GM18858 (cell line): Measurements from ENCODE around the gene C10orf71.

Experiments
- ATAC-seq: cut with Tn5 transposase; IDR thresholded peaks from one replicate; pipeline ENCODE4 v1.9.1; 2021; ENCODE audit not compliant: unreplicated experiment

The C10orf71 gene

DNA sequence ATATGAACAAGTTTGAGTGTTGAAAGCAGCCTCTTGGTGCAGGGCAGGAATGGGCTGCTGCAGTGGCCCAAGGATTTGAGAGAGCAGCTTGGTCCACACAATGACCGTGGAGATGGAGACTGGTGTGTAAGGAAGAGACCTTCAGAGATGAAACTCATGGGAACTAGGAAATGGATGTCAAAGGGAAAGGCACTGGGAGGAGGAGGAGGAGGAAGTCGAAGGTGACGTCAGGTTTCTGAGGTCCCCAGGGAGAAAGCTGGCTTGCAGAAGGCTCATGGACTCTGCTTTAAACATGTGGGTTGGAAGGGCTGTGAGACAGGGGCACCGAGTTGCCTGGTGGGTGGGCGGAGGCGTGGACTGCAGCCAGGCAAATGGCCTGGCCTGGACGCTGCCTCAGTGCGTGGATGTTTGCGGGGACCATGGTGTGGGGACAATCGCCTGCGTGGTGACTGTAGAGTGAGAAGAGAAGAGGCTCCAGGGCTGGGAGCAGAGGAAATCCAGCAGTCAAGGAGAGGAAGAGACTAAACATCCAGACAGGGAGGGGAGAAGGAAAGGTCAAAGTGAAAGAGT lies 14.6 kb downstream of the C10orf71 start:
- no peak for ATAC-seq

DNA sequence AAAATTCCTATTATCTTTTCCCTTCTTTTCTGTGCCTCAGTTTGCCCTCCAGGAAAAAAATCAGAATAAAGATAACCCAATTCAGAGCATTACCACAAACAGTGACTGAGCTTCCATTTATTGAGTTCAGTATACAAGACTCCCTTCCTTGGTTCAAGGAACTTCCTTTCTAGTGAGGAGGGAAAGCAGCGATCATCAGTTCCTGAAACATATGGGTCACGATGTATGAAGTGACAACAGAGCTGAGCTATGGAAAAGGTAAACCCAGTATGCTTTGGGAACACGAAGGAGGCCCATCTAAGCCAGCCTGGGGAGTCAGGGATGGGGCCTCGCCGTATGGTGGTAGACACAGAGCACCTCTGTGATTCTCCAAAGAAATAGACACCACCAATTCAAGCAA lies 15.8 kb downstream of the C10orf71 start:
- ATAC-seq, result no peak

DNA sequence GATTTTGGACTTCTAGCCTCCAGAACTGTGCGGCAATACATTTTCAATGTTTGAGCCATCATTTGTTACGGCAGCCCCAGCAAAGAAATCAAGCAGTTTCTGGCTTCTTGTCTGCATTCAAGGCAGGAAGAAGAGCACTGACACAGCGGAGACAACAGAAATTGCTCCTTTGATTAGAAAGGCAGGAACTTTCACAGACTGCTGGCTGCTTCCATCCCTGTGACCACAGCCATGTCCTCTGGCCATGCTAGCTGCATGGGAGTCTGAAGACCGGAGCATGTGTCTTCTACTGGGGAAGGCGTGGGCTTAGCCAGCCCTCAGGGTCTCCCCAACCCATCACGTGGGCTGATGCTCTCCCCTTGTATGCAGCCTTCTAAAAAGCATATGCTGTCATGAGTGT lies 19.1 kb downstream of the C10orf71 start:
- no peak for ATAC-seq

DNA sequence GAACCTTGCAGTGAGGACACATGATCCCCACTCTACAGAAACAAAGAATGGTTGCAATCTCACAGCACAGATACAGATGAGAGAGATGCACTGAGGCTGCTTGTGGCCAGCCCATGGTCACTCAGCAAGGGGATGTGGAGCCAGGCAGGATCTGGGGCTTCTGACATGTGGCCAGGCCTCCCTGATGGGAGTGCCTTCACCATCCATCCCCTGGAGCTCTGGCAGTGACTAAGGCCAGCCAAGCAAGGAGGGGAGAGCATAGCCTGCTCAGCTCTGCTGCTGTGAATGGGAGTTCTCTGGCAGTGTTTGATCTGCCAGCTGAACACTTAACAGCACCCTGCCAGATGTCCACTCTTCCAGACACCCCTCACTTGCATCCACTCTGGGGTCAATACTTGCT lies 19.8 kb downstream of the C10orf71 start:
- ATAC-seq, result no peak

DNA sequence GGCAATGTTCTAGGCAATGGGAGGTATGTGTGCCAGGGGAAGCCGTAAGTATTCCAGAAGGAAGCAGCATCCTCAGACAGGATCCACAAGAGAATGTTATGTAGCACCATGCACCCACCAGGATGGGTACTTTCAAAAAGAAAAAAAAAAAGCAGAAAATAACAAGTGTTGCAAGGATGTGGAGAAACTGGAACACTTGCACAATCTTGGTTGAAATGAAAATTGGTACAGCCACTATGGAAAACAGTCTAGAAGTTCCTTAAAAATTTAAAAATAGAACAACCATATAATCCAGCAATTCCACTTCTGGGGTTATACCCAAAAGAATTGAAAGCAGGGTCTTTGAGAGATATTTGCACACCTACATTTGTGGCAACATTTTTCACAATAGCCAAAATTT lies 20.2 kb downstream of the C10orf71 start:
- ATAC-seq, result no peak

DNA sequence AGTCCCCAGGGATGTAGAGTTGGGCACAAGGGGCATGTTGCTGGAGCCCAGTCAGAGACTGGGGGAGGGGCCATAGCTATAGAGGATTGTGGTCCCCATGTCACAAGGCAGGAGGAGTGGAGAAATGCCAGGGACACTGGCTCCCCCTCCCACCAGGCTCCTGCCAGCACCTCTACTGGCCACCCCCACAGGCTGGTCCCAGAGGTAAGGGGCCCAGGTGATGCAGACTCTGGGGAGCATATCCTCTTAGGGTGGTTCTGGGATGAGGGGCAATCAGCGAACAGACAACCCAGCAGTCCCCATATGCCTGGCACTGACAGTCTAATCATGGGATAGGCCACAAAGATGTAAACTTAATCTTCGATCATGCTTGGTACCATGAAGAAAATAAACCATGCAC lies 21.2 kb downstream of the C10orf71 start:
- ATAC-seq, result no peak

DNA sequence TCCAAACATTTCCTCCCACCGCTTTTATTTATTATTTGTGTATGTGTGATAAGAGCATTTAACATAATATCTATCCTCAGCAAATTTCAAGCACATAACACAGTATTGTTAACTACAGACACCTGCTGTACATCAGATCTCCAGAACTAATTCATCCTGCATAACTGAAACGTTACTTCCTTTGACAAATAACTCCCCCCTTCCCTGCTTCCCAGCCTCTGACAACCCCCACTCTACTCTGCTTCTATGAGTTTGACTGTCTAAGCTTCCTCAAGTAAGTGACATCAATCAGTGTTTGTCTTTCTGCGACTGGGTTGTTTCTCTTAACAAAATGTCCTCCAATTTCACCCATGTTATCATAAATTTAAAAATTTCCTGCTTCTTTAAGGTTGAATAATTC lies 22.1 kb downstream of the C10orf71 start:
- no peak for ATAC-seq

DNA sequence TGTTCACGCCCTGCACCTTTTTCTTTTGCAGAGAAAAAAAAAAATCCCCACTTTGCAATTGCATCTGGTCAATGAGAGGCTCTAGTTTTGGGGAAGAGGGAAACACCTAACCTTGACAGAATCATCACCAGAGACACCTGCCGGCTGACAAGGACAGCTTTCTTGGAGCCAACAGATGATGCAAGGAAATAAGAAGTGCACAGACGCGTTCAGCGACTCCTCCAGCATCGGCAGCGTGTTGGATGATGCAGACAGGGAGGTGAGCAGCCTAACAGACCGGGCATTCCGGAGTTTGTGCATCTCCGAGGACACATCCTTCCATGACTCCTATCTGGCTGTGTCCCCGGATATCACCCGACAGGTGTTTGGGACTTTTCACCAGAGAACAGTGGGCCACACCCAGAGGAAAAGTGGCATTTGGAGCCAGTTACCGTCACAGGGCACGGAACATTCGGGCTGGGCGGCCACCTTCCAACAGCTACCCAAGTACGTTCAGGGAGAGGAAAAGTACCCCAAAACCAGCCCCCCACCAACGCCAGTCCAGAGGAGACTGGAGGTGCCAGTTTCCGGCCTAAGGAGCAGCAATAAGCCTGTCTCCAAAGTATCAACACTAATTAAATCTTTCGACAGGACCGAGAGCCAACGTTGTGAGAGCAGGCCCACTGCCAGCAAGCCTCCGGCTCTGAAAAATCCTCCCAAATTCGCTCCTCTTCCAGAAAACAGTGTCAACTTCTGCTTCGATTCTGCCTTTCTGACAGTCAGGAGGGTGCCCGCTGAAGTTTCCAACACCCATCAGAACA lies 23.6 kb downstream of the C10orf71 start:
- ATAC-seq, result no peak

DNA sequence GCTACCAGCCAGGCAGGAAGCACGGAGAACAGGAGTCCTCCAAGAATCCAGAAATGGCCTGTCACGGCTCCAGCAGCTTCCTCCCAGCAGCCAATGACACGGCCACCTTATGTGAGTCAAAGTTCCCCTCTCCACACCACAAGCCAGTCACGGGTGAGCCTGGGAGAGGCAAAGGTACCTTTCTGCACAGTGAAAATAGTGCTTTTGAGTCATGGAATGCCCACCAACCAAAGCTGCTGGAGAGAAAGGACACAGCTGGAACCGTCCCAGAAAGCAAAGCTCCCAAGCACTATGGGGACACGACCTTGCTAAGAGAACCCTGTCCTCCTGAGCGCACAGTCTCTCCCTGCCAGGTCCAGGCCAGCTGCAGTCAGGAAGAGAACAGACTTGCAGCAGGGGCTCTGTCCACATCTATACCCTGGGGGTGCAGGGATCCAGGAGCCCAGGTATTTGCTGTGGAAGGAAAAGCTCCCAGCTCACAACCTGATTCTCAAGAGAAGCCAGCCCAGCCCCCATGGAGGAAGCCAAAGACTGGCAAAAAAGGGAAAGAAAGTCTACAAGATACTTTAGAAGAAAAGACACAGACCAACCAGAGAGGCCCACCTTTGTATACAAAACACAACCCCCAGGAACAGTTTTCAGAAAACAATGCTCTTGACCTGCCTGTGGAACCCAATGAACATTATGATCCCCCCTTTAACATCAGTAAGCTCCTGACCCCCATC lies 24.4 kb downstream of the C10orf71 start:
- no peak for ATAC-seq

DNA sequence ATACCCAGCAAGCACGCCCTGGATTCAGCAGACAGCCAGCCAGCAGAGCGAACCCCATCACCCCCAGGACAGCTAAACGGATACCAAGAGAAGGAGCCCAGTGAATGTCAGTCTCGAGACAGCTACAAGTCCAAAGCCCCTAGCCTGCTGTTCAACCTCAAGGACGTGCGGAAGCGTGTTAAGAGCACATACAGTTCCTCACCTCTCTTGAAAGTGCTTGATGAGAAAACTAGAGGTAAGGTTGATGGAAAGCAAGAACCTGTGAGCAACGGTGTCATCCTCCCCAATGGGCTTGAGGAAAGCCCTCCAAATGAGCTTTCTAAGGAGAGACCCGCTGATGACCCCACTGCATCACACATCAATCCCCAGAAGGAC lies 24.9 kb downstream of the C10orf71 start:
- ATAC-seq, result no peak

DNA sequence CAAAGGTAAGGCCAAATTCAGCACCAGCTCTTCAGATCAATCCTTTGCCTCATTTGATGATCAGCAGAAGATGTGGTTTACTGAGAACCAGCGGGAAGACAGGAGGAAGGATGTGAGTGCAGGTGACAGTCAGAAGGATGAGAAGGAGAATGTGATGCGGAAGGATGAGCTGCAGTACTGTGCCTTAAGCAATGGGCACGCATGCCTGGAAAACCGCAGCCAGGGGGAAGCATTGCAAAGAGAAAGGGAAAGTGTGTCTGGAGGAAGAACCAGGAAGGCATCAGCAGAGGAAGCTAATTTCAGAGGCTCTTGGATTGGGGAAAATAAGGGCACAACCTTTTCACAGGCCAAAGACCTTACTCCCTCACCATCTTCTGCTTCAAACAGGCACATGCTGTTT lies 25.7 kb downstream of the C10orf71 start:
- ATAC-seq, result no peak

DNA sequence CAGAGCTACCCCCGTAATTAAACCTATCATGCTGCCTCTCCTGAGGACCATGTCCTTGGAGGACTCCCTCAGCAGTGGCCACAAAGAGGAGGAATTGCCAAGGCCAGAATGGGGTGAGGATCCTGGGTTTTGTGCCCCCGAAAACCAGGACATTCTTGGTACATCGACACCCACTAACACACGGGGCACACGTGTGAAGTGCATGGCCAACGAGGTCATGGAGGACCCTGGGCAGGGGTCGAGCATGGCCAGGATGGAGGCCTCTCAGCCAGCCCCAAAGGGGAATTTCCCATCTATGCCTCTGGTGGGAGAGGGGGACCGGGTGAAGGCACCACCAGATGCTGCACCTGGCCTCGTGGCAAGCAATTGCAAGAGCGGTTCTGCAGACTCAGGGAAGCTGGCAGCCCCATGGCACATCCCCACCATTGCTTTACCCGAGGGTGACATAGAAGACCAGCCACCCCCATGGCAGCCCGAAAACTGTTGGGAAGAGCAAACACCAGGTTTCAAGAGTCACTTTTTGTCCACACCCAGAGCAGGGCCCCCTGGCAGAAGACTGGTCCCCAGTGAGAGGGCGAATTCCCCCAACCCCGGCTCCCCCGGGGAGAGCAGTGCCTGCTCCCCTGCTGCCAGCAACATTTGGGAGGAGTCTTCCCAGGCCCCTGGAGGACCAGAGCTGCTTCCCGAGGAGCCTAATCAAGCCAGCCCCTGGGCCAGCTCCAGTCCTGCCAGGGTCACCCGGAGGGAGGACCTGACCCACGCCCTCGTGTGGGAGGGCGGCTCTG lies 26.4 kb downstream of the C10orf71 start:
- no peak for ATAC-seq

DNA sequence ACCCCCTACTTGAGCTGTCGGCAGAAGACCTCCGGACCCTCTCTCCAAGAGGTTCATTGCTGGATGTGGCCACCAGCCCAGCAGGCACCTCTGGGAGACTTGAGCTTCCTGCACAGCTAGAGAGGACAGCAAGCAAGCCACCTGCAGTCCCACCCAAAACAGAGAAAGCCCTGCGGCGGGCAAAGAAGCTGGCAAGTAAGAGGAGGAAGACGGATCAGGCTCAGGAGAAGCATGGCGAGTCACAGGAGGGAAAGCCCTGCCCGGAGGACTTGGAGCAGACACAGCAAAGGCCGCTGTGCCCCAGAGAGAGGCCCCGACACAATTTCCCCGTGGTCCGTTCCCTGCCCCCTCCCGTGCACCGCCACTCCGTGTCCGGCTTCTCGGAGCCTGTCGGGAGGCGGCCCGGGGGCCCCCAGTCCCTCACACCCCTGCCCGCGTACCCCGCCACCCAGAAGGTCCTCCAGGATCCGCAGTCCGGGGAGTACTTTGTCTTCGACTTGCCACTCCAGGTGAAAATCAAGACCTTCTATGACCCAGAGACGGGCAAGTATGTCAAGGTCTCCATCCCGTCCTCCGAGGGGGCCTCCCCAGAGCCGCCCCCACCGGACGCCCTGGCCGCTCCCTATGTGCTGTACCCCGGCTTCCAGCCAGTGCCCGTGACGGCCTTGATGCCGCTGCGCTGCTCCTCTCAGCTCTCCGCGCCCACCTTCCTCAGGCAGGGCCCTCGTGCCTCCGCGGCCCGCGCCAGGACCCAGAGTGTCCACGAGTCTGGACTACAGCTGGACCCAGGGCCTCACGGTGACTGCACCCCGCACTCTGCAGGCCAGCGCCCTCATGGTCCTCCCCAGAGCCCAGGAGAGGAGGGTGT lies 27.2 kb downstream of the C10orf71 start:
- no peak for ATAC-seq

DNA sequence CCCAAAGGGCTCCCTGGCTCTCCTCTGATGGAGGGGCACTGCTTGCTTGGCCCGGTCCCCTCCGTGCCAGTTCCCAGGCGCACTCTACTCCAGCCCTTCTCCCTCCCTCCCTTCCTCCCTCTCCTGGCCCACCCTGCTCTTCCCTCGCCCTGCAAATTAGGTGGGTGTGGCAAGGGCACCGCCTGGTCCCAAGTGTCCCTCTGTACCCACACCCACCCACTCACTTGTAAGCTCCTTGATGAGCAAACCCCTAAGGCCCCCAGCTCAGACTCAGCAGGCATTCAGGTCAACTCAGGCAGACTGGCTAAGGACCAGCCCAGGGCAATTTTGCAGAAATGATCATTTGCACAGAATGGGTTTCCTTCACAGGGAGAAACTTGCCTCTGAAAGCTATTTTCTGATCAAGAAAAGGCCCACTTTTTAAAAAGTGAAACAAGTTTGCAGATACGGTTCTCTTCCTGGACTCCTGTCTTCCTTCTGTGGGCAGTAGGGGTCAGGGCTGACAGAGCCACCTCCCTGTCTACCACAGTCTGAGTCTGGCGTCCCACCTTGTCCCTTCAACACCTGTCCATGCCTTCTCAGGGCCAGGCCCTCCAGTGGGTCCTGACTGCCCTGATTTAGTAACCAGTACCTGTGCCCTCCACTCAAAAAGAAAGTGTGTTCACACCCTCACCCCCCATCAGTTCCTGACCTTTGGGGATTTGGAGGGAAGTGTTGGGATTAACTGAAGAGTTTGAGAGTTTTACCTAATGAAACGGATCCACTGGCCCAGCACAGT lies 28.3 kb downstream of the C10orf71 start:
- ATAC-seq, result no peak

DNA sequence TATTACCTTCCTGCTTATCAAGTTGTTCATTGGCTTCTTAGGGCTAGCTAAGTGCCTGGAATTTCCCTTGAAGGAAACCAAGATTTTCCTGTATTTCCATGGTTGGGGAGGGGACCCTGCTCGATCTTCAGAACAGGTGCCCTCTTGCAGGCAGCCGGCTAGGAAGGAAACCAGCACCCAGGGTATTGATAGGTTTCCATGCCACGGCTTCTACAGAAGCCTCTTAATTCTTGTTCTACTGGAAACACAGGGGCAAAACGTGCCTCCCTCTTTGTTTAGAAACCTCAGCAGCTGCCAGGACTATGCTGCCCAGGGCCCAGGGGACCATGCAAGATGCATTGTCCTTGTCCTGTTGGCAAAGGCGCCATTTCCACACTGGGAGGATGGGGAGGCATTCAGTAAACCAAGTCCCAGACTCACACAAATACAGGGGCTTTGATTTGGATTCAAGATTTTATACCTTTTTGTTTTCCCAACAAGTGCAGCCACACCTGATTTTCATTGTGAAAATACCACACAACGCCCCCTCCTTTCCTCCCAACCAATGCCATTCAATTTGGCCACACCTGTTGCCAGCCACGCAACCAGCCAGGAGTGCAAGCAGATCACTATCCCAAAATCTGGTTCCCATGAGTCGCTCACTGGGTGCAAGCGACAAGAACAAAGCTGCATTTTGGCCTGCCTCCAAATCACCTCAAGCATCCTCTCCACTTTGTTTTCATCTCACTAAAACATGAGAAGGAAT lies 29.6 kb downstream of the C10orf71 start:
- ATAC-seq, result no peak

DNA sequence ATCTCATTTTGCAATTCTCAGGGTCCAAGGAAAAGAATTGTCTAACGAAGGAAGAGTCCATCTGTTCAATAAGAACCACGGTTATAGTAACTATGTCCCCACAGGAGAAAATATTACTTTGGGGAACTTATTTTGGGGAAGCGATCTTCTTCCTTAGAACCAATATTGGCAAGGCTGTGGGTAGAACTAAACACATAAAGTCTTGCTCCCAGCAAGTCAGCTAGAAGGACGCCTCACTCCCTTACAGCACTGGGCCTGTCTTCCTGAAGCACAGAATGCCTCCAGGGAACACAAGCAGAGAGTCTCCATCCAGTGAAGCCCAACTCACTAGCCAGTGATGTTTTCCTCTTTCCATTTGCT lies 30.2 kb downstream of the C10orf71 start:
- ATAC-seq, result no peak

DNA sequence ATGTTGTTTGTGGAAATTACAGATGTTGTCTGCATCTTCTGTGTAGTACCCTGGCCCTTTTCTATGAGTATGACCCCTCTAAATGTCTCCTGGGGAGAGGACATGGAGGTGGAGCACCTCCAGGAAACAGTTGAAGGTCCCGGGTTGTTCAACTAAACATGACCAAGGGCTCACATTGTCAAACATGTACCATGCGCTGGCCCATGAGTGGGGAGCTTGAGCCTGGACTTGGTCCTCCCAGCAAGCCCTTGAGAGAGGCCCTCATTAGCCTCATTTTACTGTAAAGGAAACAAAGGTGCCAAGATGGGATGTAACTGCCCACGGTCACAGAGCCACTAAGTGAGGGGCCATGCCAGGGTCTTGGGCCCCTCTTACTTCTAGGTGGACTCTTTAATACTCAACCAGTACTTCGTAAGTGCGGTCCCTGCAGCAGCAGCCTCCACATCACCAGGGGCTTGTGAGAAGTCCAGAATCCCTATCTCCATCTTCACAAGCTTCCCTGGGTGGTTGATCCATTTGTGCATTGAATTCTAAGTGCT lies 31.2 kb downstream of the C10orf71 start:
- ATAC-seq, result no peak

DNA sequence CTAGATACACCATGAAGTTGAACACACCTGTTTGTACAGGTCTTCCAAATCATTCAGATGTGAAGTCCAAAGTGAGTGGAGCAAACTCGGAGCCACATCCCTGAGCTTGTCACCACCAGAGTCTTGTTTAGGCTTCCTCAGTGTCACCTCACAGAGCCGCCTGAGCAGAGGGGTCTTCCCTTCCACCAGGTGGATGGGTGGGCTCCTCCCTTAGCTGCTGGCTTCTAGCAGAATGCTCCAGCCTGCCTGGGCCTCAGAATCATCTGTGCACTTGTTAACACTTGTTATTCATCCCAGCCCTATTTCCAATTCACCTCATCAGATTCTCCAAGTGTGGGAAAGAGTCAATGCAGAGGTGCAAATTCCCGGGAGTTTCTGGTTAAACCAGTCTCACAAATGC lies 32.5 kb downstream of the C10orf71 start:
- no peak for ATAC-seq

DNA sequence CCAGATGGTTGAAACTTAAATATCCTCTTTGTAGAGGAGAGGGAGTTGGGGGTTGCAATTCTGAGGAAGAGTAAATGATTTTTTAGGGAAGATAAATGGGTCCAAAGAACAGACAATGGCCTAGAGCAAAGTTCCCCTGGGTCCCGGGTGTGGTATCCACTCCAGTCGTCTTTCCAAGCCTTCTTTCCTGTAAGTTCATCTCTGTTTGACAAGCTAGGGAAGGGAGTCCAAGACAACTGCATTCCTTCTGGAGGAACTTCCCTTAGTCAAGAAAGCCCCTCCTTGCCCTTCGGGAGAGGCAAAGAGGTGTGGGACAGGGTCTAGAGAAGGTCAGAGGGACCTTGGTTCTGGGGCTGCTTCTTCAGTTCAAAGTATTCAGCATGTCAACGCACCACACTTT lies 33.4 kb downstream of the C10orf71 start:
- no peak for ATAC-seq
